ENCODE data around the gene TXNDC2. TPM values are rescaled to one million over a fixed set of nuclear protein-coding genes. Genes with fewer than 3 reads are reported as not detected.
A peak's percentile ranks its signal among the peaks of the same experiment; 100 is the strongest.
"Not testable (repeated sequence)": the region's sequence is repeated elsewhere in the genome, so short reads cannot be mapped to it uniquely, and the experiment has no call there.

The TXNDC2 gene
- total RNA-seq, 2 donors from 2014 or later, result not detected

DNA sequence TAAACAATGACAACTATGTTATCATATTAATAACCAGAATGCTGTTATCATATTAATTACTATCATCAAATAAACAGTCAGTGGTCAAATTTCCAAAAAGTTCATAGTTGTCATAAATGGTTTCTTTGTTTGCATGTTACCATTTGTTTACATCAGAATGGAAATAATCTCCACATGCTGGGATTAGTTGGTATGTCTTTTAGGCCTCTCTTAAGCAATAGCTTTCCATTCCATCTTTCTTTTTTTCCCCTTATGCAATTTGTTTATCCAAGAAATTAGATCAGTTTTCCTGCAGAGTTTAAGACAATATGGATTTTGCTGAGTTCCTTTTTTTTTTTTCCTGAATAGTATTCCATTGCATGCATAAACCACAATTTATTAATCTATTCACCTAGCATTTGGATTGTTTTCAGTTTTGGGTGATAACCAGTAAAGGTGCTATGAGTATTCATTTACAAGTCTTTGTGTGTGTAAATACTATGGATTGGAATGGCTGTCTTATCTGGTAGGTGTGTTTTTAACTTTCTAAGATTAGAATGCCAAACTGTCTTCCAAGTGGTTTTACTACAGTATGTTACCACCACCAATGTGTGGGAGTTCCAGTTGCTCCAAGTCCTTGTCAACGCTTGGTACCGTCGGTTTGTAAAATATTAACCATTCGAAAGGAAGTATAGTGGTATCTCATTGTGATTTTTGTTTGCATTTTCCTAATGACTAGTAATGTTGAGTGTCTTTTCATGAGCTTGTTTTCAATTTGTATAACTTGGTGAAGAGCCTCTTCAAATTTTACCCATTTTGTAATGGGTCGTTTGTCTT lies 33.3 kb upstream of the TXNDC2 start:
- ATAC-seq (replicated peaks in 1 of 2), result no peak
- Mint-ChIP-seq H3K36me3 (ENCODE audit: insufficient read depth in 2 of 2) (no peaks in the 10 kb centered on the region), H3K4me1 (ENCODE audit: low read depth) (no peaks in the 10 kb centered on the region), H3K4me3 (no peak overlapping the region), H3K27ac (no peak overlapping the region), H3K9me3 (no peaks in the 10 kb centered on the region), H3K27me3 (ENCODE audit: low read depth) (peaks cover 31% of the 10 kb centered on the region)
- DNase-seq, result no peak

DNA sequence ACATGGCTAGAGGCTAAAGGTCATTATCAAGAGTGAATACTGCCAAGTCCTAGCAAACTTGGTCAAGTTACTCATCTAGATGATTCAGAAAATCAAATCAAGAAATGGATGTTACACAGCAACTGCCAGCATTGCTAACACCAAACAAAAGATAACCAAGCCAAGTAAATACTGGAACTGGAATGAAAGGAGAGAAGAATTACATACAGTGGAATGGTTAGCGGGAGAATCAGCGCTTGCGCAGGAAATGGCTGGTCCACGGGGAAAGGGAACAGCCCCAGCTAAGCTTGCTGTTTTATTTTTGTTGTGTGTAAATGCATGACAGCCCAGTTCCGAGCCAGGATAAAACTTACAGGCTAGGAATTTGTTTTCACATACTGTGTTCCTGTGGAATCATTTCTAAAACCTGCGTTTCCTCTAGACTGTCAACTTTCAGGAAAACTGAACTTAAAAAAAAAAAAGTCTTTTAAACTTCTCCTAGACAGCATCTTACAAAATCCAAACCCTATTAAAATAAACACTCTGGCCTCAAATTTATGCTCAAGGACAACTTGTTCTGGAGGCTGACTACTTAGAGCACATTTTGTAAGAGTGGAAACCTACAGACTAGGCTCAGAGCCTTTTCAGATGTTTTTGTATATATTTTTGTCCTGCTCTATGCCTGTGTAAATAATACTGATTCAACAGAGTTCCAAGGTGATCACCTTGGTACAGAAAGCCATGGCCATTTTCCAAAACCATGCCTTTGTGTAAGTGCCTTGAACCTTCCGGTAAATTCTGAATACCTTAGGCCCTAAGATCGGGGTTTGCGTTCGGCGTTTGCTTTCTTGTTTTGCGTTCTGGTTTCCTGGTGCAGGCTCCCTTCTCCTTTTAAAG lies 30.7 kb upstream of the TXNDC2 start:
- no peak for ATAC-seq (replicated peaks in 1 of 2)
- H3K27me3 Mint-ChIP-seq (ENCODE audit: low read depth), result peaks cover 7% of the 10 kb centered on the region
- H3K36me3 Mint-ChIP-seq (ENCODE audit: insufficient read depth in 2 of 2), result no peaks in the 10 kb centered on the region
- no peak overlapping the region for H3K4me3 Mint-ChIP-seq
- DNase-seq, result no peak
- no peaks in the 10 kb centered on the region for H3K9me3 Mint-ChIP-seq
- H3K27ac Mint-ChIP-seq, result no peak overlapping the region
- no peaks in the 10 kb centered on the region for H3K4me1 Mint-ChIP-seq (ENCODE audit: low read depth)

DNA sequence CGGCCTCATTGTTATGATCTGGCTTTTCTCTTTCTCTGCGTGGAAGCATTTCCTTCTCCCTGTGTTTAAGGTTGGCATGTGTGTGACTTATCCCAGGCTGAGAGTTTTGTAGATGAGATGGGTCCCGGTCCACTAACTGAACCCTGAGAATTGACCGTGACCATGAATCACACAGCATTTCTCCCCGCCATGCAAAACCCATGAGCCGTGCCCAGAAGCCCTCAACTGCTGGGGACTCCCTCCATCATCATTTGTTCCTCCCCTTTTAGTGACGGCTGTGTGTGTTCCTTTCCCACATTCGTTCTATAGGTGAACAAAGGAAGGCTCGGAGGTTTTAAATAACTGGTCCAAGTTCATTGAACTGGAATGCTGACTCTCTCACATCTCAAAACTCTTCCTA lies 30.1 kb upstream of the TXNDC2 start:
- Mint-ChIP-seq H3K9me3 (no peaks in the 10 kb centered on the region), H3K27ac (no peak overlapping the region), H3K36me3 (ENCODE audit: insufficient read depth in 2 of 2) (no peaks in the 10 kb centered on the region), H3K4me1 (ENCODE audit: low read depth) (no peaks in the 10 kb centered on the region), H3K4me3 (no peak overlapping the region), H3K27me3 (ENCODE audit: low read depth) (peaks cover 5% of the 10 kb centered on the region)
- DNase-seq (no peak), ATAC-seq (replicated peaks in 1 of 2) (no peak)

DNA sequence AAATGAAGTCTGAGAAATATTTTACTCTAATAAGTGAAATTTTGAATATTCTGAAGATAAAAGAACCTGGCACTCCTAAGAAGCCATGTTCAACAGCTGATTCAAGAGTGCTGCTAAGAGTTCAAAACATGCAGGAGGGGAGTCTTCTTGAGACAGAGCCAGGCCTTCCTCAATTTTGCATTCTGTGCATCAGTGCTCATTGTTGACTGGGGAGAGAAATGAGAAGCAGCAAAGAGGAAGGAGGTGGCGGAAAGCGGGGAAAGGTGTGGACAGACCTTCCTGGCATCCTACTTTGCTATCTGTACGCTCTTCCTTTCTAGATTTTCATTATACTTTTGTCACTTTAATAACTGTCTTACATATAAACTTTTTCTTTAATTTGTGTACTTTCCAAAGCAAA lies 29.7 kb upstream of the TXNDC2 start:
- H3K9me3 Mint-ChIP-seq, result no peaks in the 10 kb centered on the region
- no peak overlapping the region for H3K27ac Mint-ChIP-seq

DNA sequence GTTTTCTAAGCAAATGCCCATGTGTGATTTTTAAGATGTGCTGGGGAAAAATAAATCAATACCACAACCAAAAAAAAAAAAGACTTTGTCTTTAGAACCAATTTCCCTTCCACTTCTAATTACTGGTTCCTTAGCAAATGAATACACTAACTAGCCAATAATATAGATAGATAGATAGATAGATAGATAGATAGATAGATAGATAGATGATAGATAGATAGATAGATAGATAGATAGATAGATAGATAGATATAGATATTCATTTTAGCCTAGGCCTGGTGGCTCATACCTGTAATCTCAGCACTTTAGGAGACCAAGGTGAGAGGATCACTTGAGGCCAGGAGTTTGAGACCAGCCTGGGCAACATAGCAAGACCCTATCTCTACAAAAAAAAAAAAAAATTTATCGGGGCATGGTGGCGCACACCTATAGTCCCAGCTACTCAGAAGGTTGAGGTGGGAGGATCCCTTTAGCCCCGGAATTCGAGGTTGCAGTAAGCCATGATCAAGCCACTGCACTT lies 28.2 kb upstream of the TXNDC2 start:
- not testable (repeated sequence) for ATAC-seq (replicated peaks in 1 of 2); H3K4me3 Mint-ChIP-seq
- peaks cover 14% of the 10 kb centered on the region for H3K4me1 Mint-ChIP-seq (ENCODE audit: low read depth)

More for the DNA sequence above, 29.7 kb upstream of the TXNDC2 start:
- ATAC-seq (replicated peaks in 1 of 2), result no peak
- Mint-ChIP-seq H3K4me3 (no peak overlapping the region), H3K4me1 (ENCODE audit: low read depth) (peaks cover under 1% of the 10 kb centered on the region), H3K36me3 (ENCODE audit: insufficient read depth in 2 of 2) (no peaks in the 10 kb centered on the region), H3K27me3 (ENCODE audit: low read depth) (peaks cover 5% of the 10 kb centered on the region)
- DNase-seq, result no peak

DNA sequence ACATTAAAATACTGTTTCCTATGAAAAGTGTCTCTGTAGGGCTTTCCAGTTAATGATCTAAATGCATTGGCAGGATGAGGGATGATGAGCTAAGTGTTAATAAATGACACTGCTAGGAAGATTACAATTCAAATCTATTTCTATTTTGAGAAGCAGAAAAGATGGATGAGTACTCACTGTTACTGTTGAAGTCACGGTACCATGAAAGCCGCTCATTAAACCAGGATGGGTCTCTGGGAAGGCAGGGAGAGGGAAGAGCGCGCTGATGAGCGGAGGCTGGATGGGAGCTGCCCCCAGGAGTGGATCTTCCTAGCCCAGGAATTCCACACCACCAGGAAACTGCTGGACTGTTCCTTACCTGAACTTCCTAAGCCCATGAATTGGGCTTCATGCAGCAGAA lies 27.1 kb upstream of the TXNDC2 start:
- ATAC-seq (replicated peaks in 1 of 2) (no peak), DNase-seq (no peak)
- no peak overlapping the region for H3K27ac Mint-ChIP-seq
- H3K27me3 Mint-ChIP-seq (ENCODE audit: low read depth), result peaks cover 9% of the 10 kb centered on the region
- no peak overlapping the region for H3K4me3 Mint-ChIP-seq
- peaks cover 17% of the 10 kb centered on the region for H3K4me1 Mint-ChIP-seq (ENCODE audit: low read depth)
- peaks cover 0 to 2% of the 10 kb centered on the region in 2 donors for H3K9me3 Mint-ChIP-seq
- H3K36me3 Mint-ChIP-seq (ENCODE audit: insufficient read depth in 2 of 2), result no peaks in the 10 kb centered on the region

More for the DNA sequence above, 28.2 kb upstream of the TXNDC2 start:
- DNase-seq; H3K36me3 Mint-ChIP-seq (ENCODE audit: insufficient read depth in 2 of 2); H3K27me3 Mint-ChIP-seq (ENCODE audit: low read depth); H3K9me3 Mint-ChIP-seq; H3K27ac Mint-ChIP-seq: not testable (repeated sequence)

DNA sequence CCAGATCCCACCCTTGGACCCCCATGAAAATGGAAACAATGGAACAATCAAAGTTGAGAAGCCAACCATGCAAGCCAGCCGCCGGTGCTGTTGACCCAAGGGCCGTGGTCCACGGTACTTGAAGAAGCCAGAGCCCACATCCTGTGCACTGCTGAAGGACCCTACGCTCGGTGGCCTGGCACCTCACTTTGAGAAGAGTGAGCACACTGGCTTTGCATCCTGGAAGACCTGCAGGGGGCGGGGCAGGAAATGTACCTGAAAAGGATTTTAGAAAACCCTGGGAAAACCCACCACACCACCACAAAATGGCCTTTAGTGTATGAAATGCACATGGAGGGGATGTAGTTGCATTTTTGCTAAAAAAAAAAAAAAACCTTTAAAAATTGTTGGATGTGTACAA lies 26.5 kb upstream of the TXNDC2 start:
- Mint-ChIP-seq H3K4me1 (ENCODE audit: low read depth) (peaks cover 17% of the 10 kb centered on the region), H3K36me3 (ENCODE audit: insufficient read depth in 2 of 2) (no peaks in the 10 kb centered on the region), H3K27me3 (ENCODE audit: low read depth) (peaks cover 9% of the 10 kb centered on the region), H3K4me3 (no peak overlapping the region), H3K9me3 (peaks cover 0 to 2% of the 10 kb centered on the region in 2 donors), H3K27ac (no peak overlapping the region)
- ATAC-seq (replicated peaks in 1 of 2) (no peak), DNase-seq (no peak)

DNA sequence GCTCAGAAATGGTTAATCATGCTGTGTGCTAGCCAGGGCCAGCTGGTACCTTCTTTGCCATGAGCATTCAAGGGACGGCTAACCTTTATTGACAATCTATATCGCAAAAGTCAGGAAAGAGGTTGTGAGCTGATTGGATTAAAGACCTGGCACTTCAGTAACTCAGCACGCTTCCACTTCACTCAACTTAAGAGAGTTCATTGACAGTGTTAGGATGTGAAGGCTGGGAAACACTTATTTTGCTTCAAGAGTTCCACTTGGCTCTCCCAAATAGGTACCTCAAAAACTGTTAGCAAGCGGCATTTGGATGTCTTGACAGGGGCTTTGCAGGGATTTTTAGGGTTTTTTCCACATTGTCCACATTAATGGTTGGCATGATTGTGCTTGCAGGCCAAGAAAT lies 25.1 kb upstream of the TXNDC2 start:
- DNase-seq (no peak), ATAC-seq (replicated peaks in 1 of 2) (no peak)
- Mint-ChIP-seq H3K27ac (no peak overlapping the region), H3K4me1 (ENCODE audit: low read depth) (peaks cover 17% of the 10 kb centered on the region), H3K36me3 (ENCODE audit: insufficient read depth in 2 of 2) (peaks cover 3 to 4% of the 10 kb centered on the region in 2 donors), H3K9me3 (peaks cover 6 to 7% of the 10 kb centered on the region in 2 donors), H3K4me3 (no peak overlapping the region), H3K27me3 (ENCODE audit: low read depth) (peaks cover 14% of the 10 kb centered on the region)

DNA sequence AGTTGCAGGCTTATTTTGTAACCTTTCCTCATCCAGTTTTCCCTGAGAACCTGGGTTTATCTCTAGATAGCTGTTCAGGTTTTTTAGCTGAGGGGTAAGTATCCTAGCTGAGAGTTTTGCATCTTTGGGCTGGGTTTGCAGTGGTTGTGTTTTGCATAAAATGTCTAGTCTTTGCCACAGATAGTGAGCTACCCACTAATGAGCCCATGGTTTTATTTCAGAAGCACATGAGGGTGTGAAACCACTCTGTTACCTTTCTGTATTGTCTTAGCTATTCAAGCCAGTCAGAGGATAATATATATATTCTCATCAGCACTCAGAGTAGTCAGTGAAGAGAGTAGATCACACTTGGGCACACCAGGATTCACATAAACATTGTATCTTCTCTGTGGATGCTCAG lies 24.6 kb upstream of the TXNDC2 start:
- Mint-ChIP-seq H3K27ac (no peak overlapping the region), H3K4me3 (no peak overlapping the region), H3K4me1 (ENCODE audit: low read depth) (peaks cover 17% of the 10 kb centered on the region), H3K9me3 (peaks cover 10 to 12% of the 10 kb centered on the region in 2 donors), H3K36me3 (ENCODE audit: insufficient read depth in 2 of 2) (peaks cover 8 to 9% of the 10 kb centered on the region in 2 donors), H3K27me3 (ENCODE audit: low read depth) (peaks cover 19% of the 10 kb centered on the region)
- DNase-seq, result no peak
- ATAC-seq (replicated peaks in 1 of 2), result peak in 1 of 2 donors; percentile 29

DNA sequence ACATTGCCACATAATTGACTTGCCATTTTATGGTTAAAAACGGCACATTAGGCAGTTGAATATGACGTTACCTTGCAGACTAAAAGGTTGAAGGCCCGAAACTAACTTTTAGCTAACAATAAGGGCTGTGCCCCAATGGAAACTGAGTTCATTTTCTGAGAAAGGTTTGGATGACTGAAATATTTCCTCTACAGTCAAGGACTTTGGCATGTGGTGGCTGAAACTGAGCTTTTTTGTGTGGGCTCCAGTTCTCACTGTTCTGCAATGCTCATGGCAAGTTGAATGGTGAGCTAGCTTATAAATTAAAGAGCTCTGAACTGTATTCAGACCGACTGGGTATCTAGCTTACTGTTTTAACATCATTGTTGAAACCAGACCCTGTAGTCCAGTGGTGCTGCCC lies 23.8 kb upstream of the TXNDC2 start:
- ATAC-seq (replicated peaks in 1 of 2), result peak; percentile 88 to 93

DNA sequence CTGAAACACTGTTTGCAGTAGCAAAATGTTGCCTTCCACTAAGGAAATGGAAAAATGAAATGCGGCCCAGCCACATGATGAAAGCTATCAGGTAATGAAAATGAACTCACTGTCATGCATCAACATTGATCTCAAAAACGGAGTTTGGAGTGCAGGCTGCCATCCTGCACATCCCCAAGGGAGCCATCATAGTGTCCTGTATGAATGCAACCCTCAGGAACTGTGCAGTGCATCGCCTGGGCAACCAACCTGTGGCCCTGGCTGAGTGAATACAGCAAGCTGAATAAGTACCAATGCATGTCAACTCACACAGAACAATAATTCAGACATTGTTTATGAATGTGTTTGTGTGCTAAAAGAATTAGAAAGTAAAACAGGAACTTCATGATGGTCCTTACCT lies 23.1 kb upstream of the TXNDC2 start:
- peaks cover 16% of the 10 kb centered on the region for H3K27me3 Mint-ChIP-seq (ENCODE audit: low read depth)
- H3K27ac Mint-ChIP-seq, result no peak overlapping the region
- H3K4me1 Mint-ChIP-seq (ENCODE audit: low read depth), result peaks cover 17% of the 10 kb centered on the region
- peaks cover 16 to 21% of the 10 kb centered on the region in 2 donors for H3K9me3 Mint-ChIP-seq
- no peak for ATAC-seq (replicated peaks in 1 of 2)
- peaks cover 10 to 15% of the 10 kb centered on the region in 2 donors for H3K36me3 Mint-ChIP-seq (ENCODE audit: insufficient read depth in 2 of 2)
- H3K4me3 Mint-ChIP-seq, result no peak overlapping the region
- no peak for DNase-seq

More for the DNA sequence above, 23.8 kb upstream of the TXNDC2 start:
- peaks cover 14 to 18% of the 10 kb centered on the region in 2 donors for H3K9me3 Mint-ChIP-seq
- peaks cover 17% of the 10 kb centered on the region for H3K4me1 Mint-ChIP-seq (ENCODE audit: low read depth)
- DNase-seq, result peak; percentile 23 to 37
- peak overlapping the region; percentile 68 for H3K27ac Mint-ChIP-seq
- peak overlapping the region in 1 of 2 donors; percentile 57 for H3K4me3 Mint-ChIP-seq
- peaks cover 10 to 14% of the 10 kb centered on the region in 2 donors for H3K36me3 Mint-ChIP-seq (ENCODE audit: insufficient read depth in 2 of 2)
- peaks cover 16% of the 10 kb centered on the region for H3K27me3 Mint-ChIP-seq (ENCODE audit: low read depth)

DNA sequence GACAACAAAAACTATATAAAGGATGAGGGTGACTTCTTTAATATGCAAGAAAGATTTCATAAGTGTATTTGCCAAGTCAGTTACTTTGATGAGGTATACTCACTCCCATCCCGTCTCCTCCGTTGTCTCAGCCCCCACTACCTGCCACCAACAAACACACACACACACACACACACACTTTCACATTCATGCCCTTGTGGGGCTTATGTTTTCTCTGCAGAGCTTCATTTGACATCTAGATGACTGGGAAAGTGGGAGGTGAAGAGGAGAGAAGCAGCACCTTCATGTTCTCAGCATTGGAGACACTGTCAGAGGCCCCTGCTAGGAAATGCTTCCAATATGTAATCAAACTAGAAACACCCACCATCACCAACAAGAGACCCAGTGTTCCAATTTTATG lies 22.5 kb upstream of the TXNDC2 start:
- Mint-ChIP-seq H3K36me3 (ENCODE audit: insufficient read depth in 2 of 2) (peaks cover 10 to 15% of the 10 kb centered on the region in 2 donors), H3K27me3 (ENCODE audit: low read depth) (peaks cover 18% of the 10 kb centered on the region), H3K4me3 (no peak overlapping the region), H3K9me3 (peaks cover 16 to 21% of the 10 kb centered on the region in 2 donors), H3K27ac (no peak overlapping the region), H3K4me1 (ENCODE audit: low read depth) (peaks cover 17% of the 10 kb centered on the region)
- DNase-seq (no peak), ATAC-seq (replicated peaks in 1 of 2) (no peak)
